ENCODE results near the gene SPTLC2.

GRCh38 chr14:77478029-77478428 lies 138.4 kb downstream of the SPTLC2 start:
- no peak for TF ChIP-seq CREB5 (CRISPR knock-in tag; IDR thresholded peaks at IDR 0.05; ENCODE audit: low read depth)
- no peak for TF ChIP-seq ZC3H10 (CRISPR knock-in tag; IDR thresholded peaks at IDR 0.05)
- no peak for TF ChIP-seq ZNF70 (CRISPR knock-in tag; IDR thresholded peaks at IDR 0.05)
- no peak for TF ChIP-seq PATZ1 (CRISPR knock-in tag; IDR thresholded peaks at IDR 0.05; ENCODE audit: borderline replicate concordance)
- no peak for TF ChIP-seq ZFP30 (CRISPR knock-in tag; IDR thresholded peaks at IDR 0.05)
- TF ChIP-seq CSDC2 (CRISPR knock-in tag; IDR thresholded peaks at IDR 0.05): no peak
